Sciatic nerve (tissue), 2 donors: ENCODE data around the gene SUSD2. TPM values are rescaled to one million over a fixed set of nuclear protein-coding genes. Genes with fewer than 3 reads are reported as not detected.
A peak's percentile ranks its signal among the peaks of the same experiment; 100 is the strongest.
"Not testable (repeated sequence)": the region's sequence is repeated elsewhere in the genome, so short reads cannot be mapped to it uniquely, and the experiment has no call there.

Source experiments
- ATAC-seq: fragments of 200-7000 bp; cut with Tn5 transposase; one replicate; pipeline ENCODE4 v1.9.1; 2020; ENCODE audit warnings: mild to moderate bottlenecking, moderate library complexity
- DNase-seq: peaks from one replicate; pipeline ENCODE4 v3.0.0-alpha.2; 2020; ENCODE audit warnings: low spot score
- intact Hi-C: fragments of 100-400 bp; cut with DNase I; formaldehyde crosslinking; loops from one replicate; pipeline ENCODE4 v1.14.2; 2022
- total RNA-seq: library from RNA; stranded (reverse); fragmentation: NEBNext Ultra II Directional; extraction: Animal tissue kit (Norgen Biotek cat#: 25700); gene quantifications from one replicate; pipeline ENCODE4 v1.2.1, GENCODE V29; 2021
- donor health status: DM: no; HTN: no; CAD: no.
- donor health status: DM: no; HTN: no; CAD: no.

Gene SUSD2
- total RNA-seq, 1 donor from 2014 or later, result 4.1 TPM

- DNase-seq, result no peak
- intact Hi-C loops, result no loop called here
- ATAC-seq, result no peak
These were observed 3.8 kb downstream of the SUSD2 start for GRCh38 chr22:24185001-24185500.

DNA sequence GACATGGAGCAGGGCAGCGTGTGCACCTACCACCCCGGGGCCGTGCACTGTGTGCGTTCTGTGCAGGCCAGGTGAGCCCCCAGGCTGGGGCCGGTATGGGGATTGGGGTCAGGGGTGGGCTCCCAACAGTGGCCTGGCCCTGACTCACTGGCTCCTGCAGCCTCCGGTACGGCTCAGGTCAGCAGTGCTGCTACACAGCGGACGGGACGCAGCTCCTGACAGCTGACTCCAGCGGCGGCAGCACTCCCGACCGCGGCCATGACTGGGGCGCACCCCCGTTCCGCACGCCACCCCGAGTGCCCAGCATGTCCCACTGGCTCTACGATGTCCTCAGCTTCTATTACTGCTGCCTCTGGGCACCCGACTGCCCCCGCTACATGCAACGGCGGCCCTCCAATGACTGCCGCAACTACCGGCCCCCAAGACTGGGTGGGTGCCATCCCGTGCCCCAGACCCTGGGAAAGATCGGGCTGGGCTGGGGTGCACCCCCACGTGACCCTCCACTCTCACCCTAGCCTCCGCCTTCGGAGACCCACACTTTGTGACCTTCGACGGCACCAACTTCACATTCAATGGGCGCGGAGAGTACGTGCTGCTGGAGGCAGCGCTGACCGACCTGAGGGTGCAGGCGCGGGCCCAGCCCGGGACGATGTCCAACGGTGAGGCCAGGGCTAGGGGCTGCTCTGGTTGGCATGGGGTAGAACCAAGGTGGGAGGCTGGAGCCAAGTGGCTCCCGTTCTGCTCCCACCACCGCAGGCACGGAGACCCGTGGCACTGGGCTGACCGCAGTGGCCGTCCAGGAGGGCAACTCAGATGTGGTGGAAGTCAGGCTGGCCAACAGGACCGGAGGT is 4.4 kb downstream of the SUSD2 start:
- intact Hi-C loops, result no loop called here
- ATAC-seq (no peak), DNase-seq (no peak)

GRCh38 chr22:24186352-24186740 is 5.1 kb downstream of the SUSD2 start:
- no peak for DNase-seq
- intact Hi-C loops, result no loop called here
- no peak for ATAC-seq

DNA sequence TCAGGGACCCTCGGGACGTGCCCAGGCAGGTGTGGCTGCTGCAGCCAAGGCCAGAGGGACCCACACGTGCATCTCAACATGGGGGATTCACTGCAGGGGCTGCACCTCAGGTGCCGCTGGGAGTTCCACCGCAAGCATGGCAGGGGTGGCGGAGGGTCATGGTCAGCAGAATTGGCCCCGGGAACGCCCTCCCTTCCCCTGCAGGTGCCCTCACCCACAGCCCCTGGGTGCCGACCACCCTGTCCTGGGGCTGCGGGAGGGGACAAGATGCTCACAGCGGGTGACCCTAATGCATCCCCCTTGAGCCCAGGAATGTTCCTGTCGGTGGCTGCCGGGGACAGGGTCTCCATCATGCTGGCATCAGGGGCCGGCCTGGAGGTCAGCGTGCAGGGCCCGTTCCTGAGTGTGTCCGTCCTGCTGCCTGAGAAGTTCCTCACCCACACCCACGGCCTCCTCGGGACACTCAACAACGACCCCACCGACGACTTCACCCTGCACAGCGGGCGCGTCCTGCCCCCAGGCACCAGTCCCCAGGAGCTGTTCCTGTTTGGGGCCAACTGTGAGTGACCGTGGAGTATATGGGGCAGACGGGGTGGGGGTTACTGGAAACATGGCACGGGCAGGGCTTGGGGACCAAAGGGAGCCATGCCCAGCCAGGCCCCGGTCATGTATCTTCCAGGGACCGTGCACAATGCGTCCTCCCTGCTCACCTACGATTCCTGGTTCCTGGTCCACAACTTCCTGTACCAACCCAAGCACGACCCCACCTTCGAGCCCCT is 5.8 kb downstream of the SUSD2 start:
- intact Hi-C loops, result no loop called here
- DNase-seq (no peak), ATAC-seq (no peak)

DNA sequence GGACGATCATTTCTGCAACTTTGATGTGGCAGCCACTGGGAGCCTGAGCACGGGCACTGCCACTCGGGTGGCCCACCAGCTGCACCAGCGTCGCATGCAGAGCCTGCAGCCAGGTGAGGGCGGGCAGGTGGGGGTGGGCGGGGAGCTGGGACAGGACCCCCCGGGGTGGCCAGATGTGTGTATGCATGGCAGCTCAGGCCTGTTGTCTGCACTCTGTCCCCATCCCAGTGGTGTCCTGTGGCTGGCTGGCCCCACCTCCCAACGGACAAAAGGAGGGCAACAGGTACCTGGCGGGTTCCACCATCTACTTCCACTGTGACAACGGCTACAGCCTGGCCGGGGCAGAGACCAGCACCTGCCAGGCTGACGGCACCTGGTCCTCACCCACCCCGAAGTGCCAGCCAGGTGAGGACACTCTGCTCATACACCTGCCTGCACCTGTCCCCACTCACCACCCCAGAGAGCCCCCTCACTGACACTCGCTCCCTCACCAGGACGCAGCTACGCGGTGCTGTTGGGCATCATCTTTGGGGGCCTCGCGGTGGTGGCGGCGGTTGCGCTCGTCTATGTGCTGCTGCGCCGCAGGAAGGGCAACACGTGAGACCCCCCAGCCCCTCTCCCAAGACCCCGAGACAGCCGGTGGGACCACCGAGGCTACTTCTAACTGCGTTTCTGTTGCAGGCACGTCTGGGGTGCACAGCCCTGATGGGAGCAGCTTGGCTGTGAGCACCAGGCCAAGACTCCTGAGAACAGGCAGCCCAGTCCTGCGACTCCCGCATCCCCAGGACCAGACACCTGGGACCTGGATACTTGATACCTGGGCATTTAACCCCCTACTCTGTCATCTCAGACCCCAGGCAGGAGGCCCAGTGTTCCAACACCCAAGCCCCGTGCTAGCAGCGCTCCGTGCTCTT is 6.7 kb downstream of the SUSD2 start:
- DNase-seq, result no peak
- intact Hi-C loops, result no loop called here
- no peak for ATAC-seq

DNA sequence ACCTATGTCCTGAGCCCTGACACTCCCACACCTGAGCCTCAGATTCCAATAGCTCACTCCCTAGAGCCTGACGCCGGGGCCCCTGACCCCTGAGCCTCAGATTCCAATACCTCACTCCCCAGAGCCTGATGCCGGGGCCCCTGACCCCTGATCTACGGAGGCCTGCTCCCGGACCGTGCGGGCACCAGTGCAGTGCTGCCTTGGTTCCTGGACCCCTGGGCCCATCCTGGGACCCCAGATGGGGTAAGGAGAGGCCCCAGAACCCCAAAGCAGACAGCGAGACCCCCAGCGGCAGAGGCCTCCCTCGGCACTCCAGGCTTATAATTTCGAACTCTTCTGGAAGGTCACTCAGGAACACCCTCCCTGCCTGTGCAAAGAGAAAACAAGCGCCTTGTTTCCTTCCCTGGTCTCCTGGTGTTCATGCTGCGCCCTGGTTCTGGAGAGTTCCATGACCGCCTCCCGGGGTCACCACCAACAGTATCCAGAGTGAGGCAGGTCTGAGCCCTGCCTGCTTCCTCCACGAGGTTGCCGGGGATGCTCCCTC is 7.5 kb downstream of the SUSD2 start:
- intact Hi-C loops, result no loop called here

DNA sequence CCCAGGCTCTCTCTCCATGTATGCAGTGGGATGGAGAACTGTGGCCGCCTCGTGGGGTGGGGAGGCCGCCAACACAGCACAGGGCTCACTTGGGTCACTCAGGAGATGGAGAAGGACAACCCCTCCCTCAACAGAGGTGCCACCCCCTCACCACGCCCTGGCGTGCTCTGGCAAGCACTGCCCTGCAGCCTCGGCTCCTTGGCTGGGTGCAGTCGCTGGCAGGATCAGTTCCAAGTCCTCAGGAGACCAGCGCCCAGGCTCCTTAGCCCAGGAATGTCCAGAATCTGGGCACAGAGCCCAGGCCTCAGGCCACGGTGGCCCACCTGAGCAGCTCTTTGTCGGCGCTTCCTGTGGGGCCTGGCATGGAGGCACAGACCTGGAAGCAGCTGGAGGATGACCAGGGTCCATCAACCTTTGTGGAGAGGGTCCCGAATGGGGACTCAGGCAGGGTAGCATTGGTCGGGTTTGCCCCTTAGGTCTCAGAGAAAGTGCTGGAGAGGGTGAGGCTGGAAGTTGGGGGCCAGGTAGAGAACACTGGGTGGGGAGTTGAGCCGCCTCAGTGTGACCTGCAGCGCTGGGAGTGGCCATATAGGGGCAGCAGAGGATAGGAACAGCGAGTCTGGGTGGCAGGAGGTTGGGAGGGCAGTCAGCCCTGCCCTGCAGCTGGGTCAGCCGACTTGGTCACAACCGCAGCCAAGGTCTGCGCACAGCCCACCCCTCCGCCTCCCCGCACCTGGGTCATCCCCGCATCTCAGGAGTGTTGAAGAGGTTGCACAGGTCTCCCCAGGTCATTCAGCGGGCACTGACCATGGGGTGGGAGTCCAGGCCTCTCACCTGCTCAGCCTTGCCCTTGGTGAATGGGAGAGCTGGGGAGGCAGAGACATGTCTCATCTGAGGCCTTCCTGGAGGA is 8.2 kb downstream of the SUSD2 start:
- intact Hi-C loops, result loop anchor here (5.0 kb wide), 1 partner anchor 58 kb away; the partner anchor contains the start of gene GGT5
- DNase-seq (peak; percentile 87), ATAC-seq (peak; percentile 91)

More for the DNA sequence above, 7.5 kb downstream of the SUSD2 start:
- DNase-seq, result no peak
- no peak for ATAC-seq

- intact Hi-C loops, result loop anchor here (5.0 kb wide), 1 partner anchor 57 kb away; the partner anchor contains the start of gene GGT5
- ATAC-seq (peak; percentile 21), DNase-seq (no peak)
These were observed 8.9 kb downstream of the SUSD2 start for GRCh38 chr22:24190159-24190540.

DNA sequence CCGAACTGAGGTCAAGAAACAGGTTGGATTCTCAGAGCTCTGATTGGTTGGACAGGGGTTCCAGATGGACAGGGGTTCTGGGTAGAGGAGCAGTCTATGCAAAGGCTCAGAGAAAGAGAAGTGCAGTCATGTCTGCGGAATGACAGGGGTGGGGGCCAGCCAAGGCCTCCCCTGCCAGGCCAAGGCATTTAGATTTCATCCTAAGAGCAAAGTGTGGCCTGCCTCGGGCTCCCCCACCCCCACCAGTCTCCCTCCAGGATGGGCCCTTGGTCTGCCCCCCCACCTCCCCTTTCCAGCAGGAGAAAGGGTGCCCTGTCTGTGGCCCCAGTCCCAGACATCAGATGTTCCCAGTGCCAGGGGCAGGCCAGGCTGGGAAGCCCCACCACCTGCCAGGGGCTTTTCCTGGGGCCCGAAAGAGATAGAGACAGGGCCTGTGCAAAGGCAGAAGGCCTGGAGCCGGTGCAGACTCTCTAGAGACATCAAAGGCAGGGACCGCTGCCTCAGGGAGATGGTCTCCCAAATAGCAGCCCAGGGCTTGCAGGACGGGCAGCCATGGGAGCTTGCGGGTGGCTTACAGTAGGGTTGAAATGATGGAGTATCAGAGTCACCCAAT is 9.4 kb downstream of the SUSD2 start:
- DNase-seq (no peak), ATAC-seq (no peak)
- intact Hi-C loops, result loop anchor here (5.0 kb wide), 1 partner anchor 57 kb away; the partner anchor contains the start of gene GGT5

- intact Hi-C loops, result loop anchor here (5.0 kb wide), 1 partner anchor 56 kb away; the partner anchor contains the start of gene GGT5
- DNase-seq (no peak), ATAC-seq (no peak)
These were observed 10.1 kb downstream of the SUSD2 start for GRCh38 chr22:24191381-24191841.

DNA sequence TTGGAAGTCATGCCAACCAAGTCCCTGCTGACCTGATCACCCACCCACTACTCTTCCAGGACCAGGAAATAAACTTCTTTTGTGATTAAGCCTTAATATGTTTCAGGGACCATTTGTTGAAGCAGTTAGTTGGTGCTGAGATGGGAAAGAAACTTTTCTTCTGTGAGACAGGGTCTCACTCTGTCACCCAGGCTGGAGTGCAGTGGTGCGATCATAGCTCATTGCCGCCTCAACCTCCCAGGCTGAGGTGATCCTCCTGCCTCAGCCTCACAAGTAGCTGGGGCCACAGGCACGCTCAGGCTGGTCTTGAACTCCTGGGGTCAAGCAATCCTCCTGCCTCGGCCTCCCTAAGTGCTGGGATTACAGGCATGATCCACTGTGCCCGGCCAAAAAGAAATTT is 10.6 kb downstream of the SUSD2 start:
- intact Hi-C loops, result loop anchor here (5.0 kb wide), 1 partner anchor 55 kb away; the partner anchor contains the start of gene GGT5
- DNase-seq, result no peak
- no peak for ATAC-seq

DNA sequence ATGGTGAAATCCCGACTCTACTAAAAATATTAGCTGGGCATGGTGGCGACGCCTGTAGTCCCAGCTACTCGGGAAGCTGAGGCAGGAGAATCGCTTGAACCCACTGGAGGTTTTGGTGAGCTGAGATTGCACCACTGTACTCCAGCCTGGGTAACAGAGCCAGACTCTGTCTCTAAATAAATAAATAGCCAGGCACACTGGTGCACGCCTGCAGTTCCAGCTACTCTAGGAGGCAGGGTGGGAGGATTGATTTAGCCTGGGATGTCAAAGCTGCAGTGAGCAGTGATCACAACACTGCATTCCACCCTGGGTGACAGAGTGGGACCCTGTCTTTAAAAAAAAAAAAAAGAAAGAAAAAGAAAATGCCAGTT is 17.4 kb downstream of the SUSD2 start:
- ATAC-seq (peak; percentile 68), DNase-seq (no peak)
- intact Hi-C loops, result no loop called here

- no peak for ATAC-seq
- intact Hi-C loops, result no loop called here
- no peak for DNase-seq
These were observed 19.4 kb downstream of the SUSD2 start for GRCh38 chr22:24200619-24201212.

GRCh38 chr22:24201681-24202614 is 20.7 kb downstream of the SUSD2 start:
- ATAC-seq, result no peak
- intact Hi-C loops, result no loop called here
- DNase-seq, result no peak

GRCh38 chr22:24203856-24204255 is 22.6 kb downstream of the SUSD2 start:
- intact Hi-C loops, result not testable (repeated sequence)

More at GRCh38 chr22:24203856-24204255, 22.6 kb downstream of the SUSD2 start:
- not testable (repeated sequence) for ATAC-seq, DNase-seq
